ENCODE data around the gene SLAMF1.
"Not testable (repeated sequence)": the region's sequence is repeated elsewhere in the genome, so short reads cannot be mapped to it uniquely, and the experiment has no call there.

The SLAMF1 gene

GRCh38 chr1:160588468-160588867 is 58.4 kb downstream of the SLAMF1 start:
- no peak for DNase-seq

GRCh38 chr1:160584784-160585183 is 62.1 kb downstream of the SLAMF1 start:
- DNase-seq: no peak

GRCh38 chr1:160582976-160583375 is 63.9 kb downstream of the SLAMF1 start:
- DNase-seq: not testable (repeated sequence)

- no peak for DNase-seq
Observed at GRCh38 chr1:160581961-160582360, 64.9 kb downstream of the SLAMF1 start.

- DNase-seq: no peak
Observed at GRCh38 chr1:160580221-160580812, 66.5 kb downstream of the SLAMF1 start.

GRCh38 chr1:160579216-160579701 is 67.6 kb downstream of the SLAMF1 start, which contains the start of gene CD84:
Gene CD84 (minus strand): TSS chr1:160579496. CDS start chr1:160579437, 59 bp downstream.
- no peak for DNase-seq

GRCh38 chr1:160578525-160579191 is 68.2 kb downstream of the SLAMF1 start:
- DNase-seq: no peak

- DNase-seq: no peak
Observed at GRCh38 chr1:160578175-160578524, 68.7 kb downstream of the SLAMF1 start.

- DNase-seq: no peak
Observed at GRCh38 chr1:160577671-160578070, 69.2 kb downstream of the SLAMF1 start.

GRCh38 chr1:160576884-160577283 is 70.0 kb downstream of the SLAMF1 start:
- no peak for DNase-seq

- DNase-seq: no peak
Observed at GRCh38 chr1:160576390-160576789, 70.5 kb downstream of the SLAMF1 start.

GRCh38 chr1:160575112-160575664 is 71.7 kb downstream of the SLAMF1 start:
- no peak for DNase-seq

GRCh38 chr1:160570840-160571239 is 76.0 kb downstream of the SLAMF1 start:
- DNase-seq: no peak

GRCh38 chr1:160569806-160570205 is 77.0 kb downstream of the SLAMF1 start:
- no peak for DNase-seq

GRCh38 chr1:160567858-160568682 is 78.8 kb downstream of the SLAMF1 start:
- DNase-seq: no peak

- no peak for DNase-seq
Observed at GRCh38 chr1:160567341-160567740, 79.5 kb downstream of the SLAMF1 start.

GRCh38 chr1:160565564-160565963 is 81.3 kb downstream of the SLAMF1 start:
- no peak for DNase-seq

- not testable (repeated sequence) for DNase-seq
Observed at GRCh38 chr1:160563230-160563629, 83.6 kb downstream of the SLAMF1 start.

GRCh38 chr1:160562745-160563144 is 84.1 kb downstream of the SLAMF1 start:
- DNase-seq: not testable (repeated sequence)

GRCh38 chr1:160560806-160561205 is 86.0 kb downstream of the SLAMF1 start:
- DNase-seq: no peak

GRCh38 chr1:160560045-160560705 is 86.7 kb downstream of the SLAMF1 start:
- DNase-seq: no peak

- not testable (repeated sequence) for DNase-seq
Observed at GRCh38 chr1:160559437-160559836, 87.4 kb downstream of the SLAMF1 start.
